Lower leg skin (tissue), 3 donors: ENCODE results near the gene DSG2.

Experiments
- CTCF ChIP-seq, 3 donors: fragments of 450-650 bp; IDR thresholded peaks; one replicate each; pipeline ENCODE4 v1.5.1; 2016; ENCODE audit warnings: antibody characterized with exemption in 3 of 3, mild to moderate bottlenecking in 3 of 3, moderate library complexity in 2 of 3
- POLR2A ChIP-seq, 2 donors: fragments of 450-650 bp; IDR thresholded peaks; one replicate each; pipeline ENCODE4 v1.6.1; 2016 to 2017; ENCODE audit warnings: antibody characterized with exemption in 2 of 2, mild to moderate bottlenecking in 1 of 2, moderate library complexity in 1 of 2

GRCh38 chr18:31508781-31509180 is 10.8 kb downstream of the DSG2 start:
- TF ChIP-seq CTCF (IDR thresholded peaks at IDR 0.05): no peak
- no peak for TF ChIP-seq POLR2A (IDR thresholded peaks at IDR 0.05)
